AG04450 (cell line): Measurements from ENCODE around the gene CEP120. TPM values are rescaled to one million over a fixed set of nuclear protein-coding genes. Genes with fewer than 3 reads are reported as not detected.

ENCODE experiments used
- CTCF ChIA-PET: fragments of 300-600, 350-600 bp; formaldehyde crosslinking; extraction: SDS; loops from one replicate; lab custom pipeline; 2022; ENCODE audit warnings: antibody characterized with exemption, inconsistent platforms; lab: Charles Lee
- POLR2A ChIA-PET: fragments of 350-600 bp; formaldehyde crosslinking; extraction: SDS; loops from one replicate; lab custom pipeline; 2021; ENCODE audit warnings: antibody characterized with exemption, inconsistent platforms; lab: Yijun Ruan, JAX
- DNase-seq: peaks from one replicate; pipeline ENCODE4 v3.0.0-alpha.2; 2011; ENCODE audit warnings: low read depth, low spot score
- H3K27ac ChIP-seq: one replicate; pipeline ENCODE4 v1.5.1; 2012; ENCODE audit warnings: low read depth, low read length, control low read depth
- H3K27me3 ChIP-seq: one replicate; pipeline ENCODE4 v1.6.0; 2012; ENCODE audit warnings: low read length; ENCODE audit not compliant: control insufficient read depth, insufficient read depth
- H3K4me3 ChIP-seq: 2 replicates; pipeline ENCODE4 v1.5.1; 2011; ENCODE audit warnings: mild to moderate bottlenecking, low read depth, low read length, control low read depth
- H3K9me3 ChIP-seq: 2 replicates; pipeline ENCODE4 v1.5.1; 2012; ENCODE audit warnings: low read length; ENCODE audit not compliant: control insufficient read depth, insufficient read depth
- CTCF ChIP-seq: IDR thresholded peaks from 2 replicates; pipeline ENCODE4 v1.5.1; 2011; ENCODE audit warnings: low read depth, low read length, control low read depth, inconsistent platforms
- polyA plus RNA-seq: library from polyadenylated mRNA; depleted of rRNA; stranded (reverse); fragments of >200 nt; gene quantifications from 2 replicates; pipeline ENCODE4 v1.2.3, GENCODE V29; 2011

Gene CEP120
- polyA plus RNA-seq, 1 experiment: 27.2 TPM

- Histone ChIP-seq H3K27ac (no peak overlapping the region), H3K27me3 (no peaks in the 10 kb centered on the region), H3K4me3 (no peak overlapping the region), H3K9me3 (no peaks in the 10 kb centered on the region)
- no peak for TF ChIP-seq CTCF
- POLR2A ChIA-PET: no interaction called here
- DNase-seq: no peak
- CTCF ChIA-PET: no interaction called here
These were observed 33.4 kb downstream of the CEP120 start for GRCh38 chr5:123389794-123390193.

- no peaks in the 10 kb centered on the region for H3K9me3 ChIP-seq
- DNase-seq: no peak
- no peak overlapping the region for H3K27ac ChIP-seq
- no peaks in the 10 kb centered on the region for H3K27me3 ChIP-seq
- no peak for TF ChIP-seq CTCF
- POLR2A ChIA-PET: no interaction called here
- no peak overlapping the region for H3K4me3 ChIP-seq
- CTCF ChIA-PET: no interaction called here
These were observed 35.9 kb downstream of the CEP120 start for GRCh38 chr5:123387313-123387712.

GRCh38 chr5:123382252-123382651 lies 41.0 kb downstream of the CEP120 start:
- no peak for TF ChIP-seq CTCF
- CTCF ChIA-PET: interaction anchor here (1.2 kb wide), 1 partner anchor 12 kb away, joined by 3 read pairs; no protein-coding TSS in a partner anchor

GRCh38 chr5:123371575-123372179 lies 51.5 kb downstream of the CEP120 start:
- ChIA-PET POLR2A (no interaction called here), CTCF (interaction anchor here (0.5 to 4.0 kb wide), 18 partner anchors 10 to 871 kb away, joined by 3 to 17 read pairs (median 4); no protein-coding TSS in a partner anchor)
- DNase-seq: no peak
- no peaks in the 10 kb centered on the region for H3K27me3 ChIP-seq
- no peak overlapping the region for H3K4me3 ChIP-seq
- H3K9me3 ChIP-seq: no peaks in the 10 kb centered on the region
- no peak overlapping the region for H3K27ac ChIP-seq
- TF ChIP-seq CTCF: peak; percentile 56

More at GRCh38 chr5:123382252-123382651, 41.0 kb downstream of the CEP120 start:
- Histone ChIP-seq H3K9me3 (no peaks in the 10 kb centered on the region), H3K27me3 (no peaks in the 10 kb centered on the region), H3K4me3 (no peak overlapping the region), H3K27ac (no peak overlapping the region)
- POLR2A ChIA-PET: no interaction called here
- DNase-seq: no peak

GRCh38 chr5:123369371-123369968 lies 53.7 kb downstream of the CEP120 start:
- ChIA-PET POLR2A (no interaction called here), CTCF (interaction anchor here (1.0 to 4.0 kb wide), 7 partner anchors 12 to 853 kb away, joined by 3 to 17 read pairs (median 3); no protein-coding TSS in a partner anchor)
- Histone ChIP-seq H3K9me3 (no peaks in the 10 kb centered on the region), H3K4me3 (no peak overlapping the region), H3K27ac (no peak overlapping the region), H3K27me3 (no peaks in the 10 kb centered on the region)
- no peak for TF ChIP-seq CTCF
- DNase-seq: no peak
